ENCODE measurements around the gene BCAS2. TPM values are rescaled to one million over a fixed set of nuclear protein-coding genes. Genes with fewer than 3 reads are reported as not detected.

BCAS2 gene
- total and polyA plus RNA-seq, 2 donors (not counting 1 experiment from before 2014, with no cell fraction given), result 30.6 to 43.8 TPM

GRCh38 chr1:114552106-114552639 is 29.2 kb downstream of the BCAS2 start:
- Mint-ChIP-seq H3K4me3 (no peak overlapping the region), H3K27me3 (peaks cover 4% of the 10 kb centered on the region), H3K9me3 (ENCODE audit: insufficient read depth) (no peaks in the 10 kb centered on the region), H3K4me1 (no peaks in the 10 kb centered on the region), H3K27ac (no peak overlapping the region)
- intact Hi-C loops (cut with micrococcal nuclease), result no loop called here
- H3K27me3 ChIP-seq (replicated peaks in 1 of 4; ENCODE audit: control extremely low read depth in 1 of 4, control insufficient read depth in 3 of 4, insufficient read depth in 4 of 4, low read length in 3 of 4), result no peaks in the 10 kb centered on the region
- no peaks in the 10 kb centered on the region for H3K4me1 ChIP-seq (ENCODE audit: control insufficient read depth in 2 of 2, insufficient read depth in 2 of 2, low read length in 2 of 2)
- 97% methylated on average over 3 of the region's 7 CpGs for WGBS (ENCODE audit: insufficient coverage)
- POLR2A ChIA-PET, result no interaction called here
- no peak overlapping the region for H3K4me2 ChIP-seq (replicated peaks; ENCODE audit: low read depth, low read length, poor library complexity, severe bottlenecking)
- H3K9me3 ChIP-seq (ENCODE audit: control extremely low read depth in 1 of 3, control insufficient read depth in 2 of 3, insufficient read depth in 1 of 3, low read length in 2 of 3), result no peaks in the 10 kb centered on the region
- H3K36me3 ChIP-seq (replicated peaks in 1 of 2; ENCODE audit: control extremely low read depth in 1 of 2, control insufficient read depth in 1 of 2, extremely low read depth in 1 of 2, insufficient read depth in 2 of 2, low read length in 1 of 2), result no peaks in the 10 kb centered on the region
- CTCF ChIA-PET, result interaction anchor here (0.6 to 0.7 kb wide), 2 partner anchors 10 to 76 kb away, joined by 3 to 4 read pairs; no protein-coding TSS in a partner anchor
- H3K4me3 ChIP-seq (ENCODE audit: control extremely low read depth in 1 of 5, extremely low read depth in 1 of 5, insufficient read depth in 1 of 5, low read depth in 2 of 5, low read length in 4 of 5), result no peak overlapping the region
- no peak overlapping the region for H3K9ac ChIP-seq (ENCODE audit: low read length)
- no peak overlapping the region for H3K27ac ChIP-seq (ENCODE audit: low read length in 2 of 2)
- H2AFZ ChIP-seq (ENCODE audit: insufficient read depth, low read depth, low read length, poor library complexity, severe bottlenecking), result no peak overlapping the region
- H3K79me2 ChIP-seq (ENCODE audit: control insufficient read depth, insufficient read depth, low read length), result no peaks in the 10 kb centered on the region
- ATAC-seq (ENCODE audit: low read depth) (no peak), DNase-seq (no peak)
- TF ChIP-seq, protein P1, sequence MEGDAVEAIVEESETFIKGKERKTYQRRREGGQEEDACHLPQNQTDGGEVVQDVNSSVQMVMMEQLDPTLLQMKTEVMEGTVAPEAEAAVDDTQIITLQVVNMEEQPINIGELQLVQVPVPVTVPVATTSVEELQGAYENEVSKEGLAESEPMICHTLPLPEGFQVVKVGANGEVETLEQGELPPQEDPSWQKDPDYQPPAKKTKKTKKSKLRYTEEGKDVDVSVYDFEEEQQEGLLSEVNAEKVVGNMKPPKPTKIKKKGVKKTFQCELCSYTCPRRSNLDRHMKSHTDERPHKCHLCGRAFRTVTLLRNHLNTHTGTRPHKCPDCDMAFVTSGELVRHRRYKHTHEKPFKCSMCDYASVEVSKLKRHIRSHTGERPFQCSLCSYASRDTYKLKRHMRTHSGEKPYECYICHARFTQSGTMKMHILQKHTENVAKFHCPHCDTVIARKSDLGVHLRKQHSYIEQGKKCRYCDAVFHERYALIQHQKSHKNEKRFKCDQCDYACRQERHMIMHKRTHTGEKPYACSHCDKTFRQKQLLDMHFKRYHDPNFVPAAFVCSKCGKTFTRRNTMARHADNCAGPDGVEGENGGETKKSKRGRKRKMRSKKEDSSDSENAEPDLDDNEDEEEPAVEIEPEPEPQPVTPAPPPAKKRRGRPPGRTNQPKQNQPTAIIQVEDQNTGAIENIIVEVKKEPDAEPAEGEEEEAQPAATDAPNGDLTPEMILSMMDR (IDR thresholded peaks at IDR 0.05), result no peak
- no peak for TF ChIP-seq EZH2 (IDR thresholded peaks at IDR 0.05; ENCODE audit: borderline replicate concordance, insufficient read depth, low read depth, low read length, poor library complexity, severe bottlenecking)
- no peaks in the 10 kb centered on the region for H4K20me1 ChIP-seq (ENCODE audit: control insufficient read depth, insufficient read depth, low read length, poor library complexity, severe bottlenecking)

GRCh38 chr1:114551400-114551799 is 30.0 kb downstream of the BCAS2 start:
- no peak for TF ChIP-seq EZH2 (IDR thresholded peaks at IDR 0.05; ENCODE audit: borderline replicate concordance, insufficient read depth, low read depth, low read length, poor library complexity, severe bottlenecking)
- TF ChIP-seq, protein P1 (IDR thresholded peaks at IDR 0.05), result no peak
- Histone ChIP-seq H3K4me2 (replicated peaks; ENCODE audit: low read depth, low read length, poor library complexity, severe bottlenecking) (no peak overlapping the region), H4K20me1 (ENCODE audit: control insufficient read depth, insufficient read depth, low read length, poor library complexity, severe bottlenecking) (no peaks in the 10 kb centered on the region), H3K36me3 (replicated peaks in 1 of 2; ENCODE audit: control extremely low read depth in 1 of 2, control insufficient read depth in 1 of 2, extremely low read depth in 1 of 2, insufficient read depth in 2 of 2, low read length in 1 of 2) (no peaks in the 10 kb centered on the region), H3K79me2 (ENCODE audit: control insufficient read depth, insufficient read depth, low read length) (no peaks in the 10 kb centered on the region), H3K27me3 (replicated peaks in 1 of 4; ENCODE audit: control extremely low read depth in 1 of 4, control insufficient read depth in 3 of 4, insufficient read depth in 4 of 4, low read length in 3 of 4) (no peaks in the 10 kb centered on the region), H3K9me3 (ENCODE audit: control extremely low read depth in 1 of 3, control insufficient read depth in 2 of 3, insufficient read depth in 1 of 3, low read length in 2 of 3) (no peaks in the 10 kb centered on the region), H3K4me3 (ENCODE audit: control extremely low read depth in 1 of 5, extremely low read depth in 1 of 5, insufficient read depth in 1 of 5, low read depth in 2 of 5, low read length in 4 of 5) (no peak overlapping the region), H3K9ac (ENCODE audit: low read length) (no peak overlapping the region), H3K27ac (ENCODE audit: low read length in 2 of 2) (no peak overlapping the region), H2AFZ (ENCODE audit: insufficient read depth, low read depth, low read length, poor library complexity, severe bottlenecking) (no peak overlapping the region), H3K4me1 (ENCODE audit: control insufficient read depth in 2 of 2, insufficient read depth in 2 of 2, low read length in 2 of 2) (no peaks in the 10 kb centered on the region)
- no peak for ATAC-seq (ENCODE audit: low read depth)
- CTCF ChIA-PET, result interaction anchor here (0.6 to 0.7 kb wide), 2 partner anchors 75 to 105 kb away, joined by 3 to 4 read pairs; no protein-coding TSS in a partner anchor
- POLR2A ChIA-PET, result no interaction called here
- H3K9me3 Mint-ChIP-seq (ENCODE audit: insufficient read depth), result no peaks in the 10 kb centered on the region
- no peak overlapping the region for H3K27ac Mint-ChIP-seq
- H3K4me1 Mint-ChIP-seq, result no peaks in the 10 kb centered on the region
- H3K4me3 Mint-ChIP-seq, result no peak overlapping the region
- no peak for DNase-seq
- no CpG with 5 or more reads among the region's 4 CpGs for WGBS (ENCODE audit: insufficient coverage)
- peaks cover 4% of the 10 kb centered on the region for H3K27me3 Mint-ChIP-seq
- intact Hi-C loops (cut with micrococcal nuclease), result no loop called here

All from B cell (primary cell).